Measurements from ENCODE around the gene STAT3.

The STAT3 gene

DNA sequence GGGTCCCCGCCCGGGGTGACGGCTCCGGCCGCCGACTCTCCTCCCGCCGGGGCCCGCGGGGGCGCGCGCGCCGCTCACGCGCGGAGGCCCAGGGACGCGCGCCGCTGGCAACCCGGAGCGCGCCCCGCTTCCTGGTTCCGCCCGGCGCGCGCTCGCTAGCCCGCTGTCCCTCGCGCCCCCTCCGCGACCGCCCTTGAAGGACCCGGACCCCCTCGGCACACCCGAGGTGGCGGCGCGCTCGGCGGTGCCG lies 112.0 kb downstream of the STAT3 start, which contains the start of gene STAT5B:
Gene STAT5B (minus strand): TSS at position 33 of the 250 bp plus-strand sequence. CDS start 44,264 bp downstream, outside the sequence.
- peak within 1 kb of the TSS; percentile 76 to 96 for H3K27ac ChIP-seq
- TF ChIP-seq, protein P1, sequence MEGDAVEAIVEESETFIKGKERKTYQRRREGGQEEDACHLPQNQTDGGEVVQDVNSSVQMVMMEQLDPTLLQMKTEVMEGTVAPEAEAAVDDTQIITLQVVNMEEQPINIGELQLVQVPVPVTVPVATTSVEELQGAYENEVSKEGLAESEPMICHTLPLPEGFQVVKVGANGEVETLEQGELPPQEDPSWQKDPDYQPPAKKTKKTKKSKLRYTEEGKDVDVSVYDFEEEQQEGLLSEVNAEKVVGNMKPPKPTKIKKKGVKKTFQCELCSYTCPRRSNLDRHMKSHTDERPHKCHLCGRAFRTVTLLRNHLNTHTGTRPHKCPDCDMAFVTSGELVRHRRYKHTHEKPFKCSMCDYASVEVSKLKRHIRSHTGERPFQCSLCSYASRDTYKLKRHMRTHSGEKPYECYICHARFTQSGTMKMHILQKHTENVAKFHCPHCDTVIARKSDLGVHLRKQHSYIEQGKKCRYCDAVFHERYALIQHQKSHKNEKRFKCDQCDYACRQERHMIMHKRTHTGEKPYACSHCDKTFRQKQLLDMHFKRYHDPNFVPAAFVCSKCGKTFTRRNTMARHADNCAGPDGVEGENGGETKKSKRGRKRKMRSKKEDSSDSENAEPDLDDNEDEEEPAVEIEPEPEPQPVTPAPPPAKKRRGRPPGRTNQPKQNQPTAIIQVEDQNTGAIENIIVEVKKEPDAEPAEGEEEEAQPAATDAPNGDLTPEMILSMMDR (IDR thresholded peaks at IDR 0.05), result no peak
- no peak for DNase-seq (ENCODE audit: low spot score)
- peak within 1 kb of the TSS; percentile 99 for H3K4me3 ChIP-seq

DNA sequence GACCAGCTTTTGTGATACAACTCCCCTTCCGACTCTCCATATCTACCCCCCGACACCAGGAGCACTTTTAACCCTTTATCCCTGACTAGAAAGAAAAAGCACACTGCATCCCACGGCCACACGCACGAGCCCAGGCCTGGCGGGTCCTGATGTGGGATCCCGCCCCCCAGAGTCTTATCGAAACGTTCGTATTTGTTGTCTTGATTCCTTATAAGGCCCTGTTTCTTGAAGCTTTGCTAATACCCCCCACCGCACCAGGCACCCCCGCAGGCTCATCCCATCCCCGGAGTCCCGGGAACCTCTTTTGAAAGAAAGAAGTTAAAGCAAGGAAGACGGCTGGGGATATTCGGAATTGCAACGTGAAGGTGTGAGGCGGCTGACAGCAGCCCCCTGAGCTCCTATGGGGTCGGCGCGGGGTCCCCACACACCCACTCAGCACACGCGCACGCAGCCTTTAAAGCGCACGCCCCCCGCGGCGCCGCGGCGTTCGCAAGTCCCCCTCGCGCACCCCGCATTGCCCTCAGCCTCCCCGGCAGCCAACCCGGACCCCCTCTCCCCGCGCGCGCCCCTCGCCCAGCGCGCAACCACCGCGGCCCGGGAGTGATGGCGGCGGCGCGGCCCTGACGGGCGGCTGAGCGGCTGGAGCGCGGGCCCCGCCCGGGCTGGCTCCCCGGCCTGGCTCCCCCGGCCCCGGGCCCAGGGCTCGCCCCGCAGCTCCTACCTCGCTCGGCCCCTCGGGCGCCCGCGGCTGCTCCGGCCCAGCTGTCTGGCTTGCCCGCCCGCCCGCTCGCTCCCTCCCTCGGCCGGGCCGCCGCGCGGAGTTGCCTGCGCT lies 112.5 kb downstream of the STAT3 start:
- DNase-seq (ENCODE audit: low spot score), result no peak
- H3K27ac ChIP-seq, result peak overlapping the region; percentile 76 to 96

DNA sequence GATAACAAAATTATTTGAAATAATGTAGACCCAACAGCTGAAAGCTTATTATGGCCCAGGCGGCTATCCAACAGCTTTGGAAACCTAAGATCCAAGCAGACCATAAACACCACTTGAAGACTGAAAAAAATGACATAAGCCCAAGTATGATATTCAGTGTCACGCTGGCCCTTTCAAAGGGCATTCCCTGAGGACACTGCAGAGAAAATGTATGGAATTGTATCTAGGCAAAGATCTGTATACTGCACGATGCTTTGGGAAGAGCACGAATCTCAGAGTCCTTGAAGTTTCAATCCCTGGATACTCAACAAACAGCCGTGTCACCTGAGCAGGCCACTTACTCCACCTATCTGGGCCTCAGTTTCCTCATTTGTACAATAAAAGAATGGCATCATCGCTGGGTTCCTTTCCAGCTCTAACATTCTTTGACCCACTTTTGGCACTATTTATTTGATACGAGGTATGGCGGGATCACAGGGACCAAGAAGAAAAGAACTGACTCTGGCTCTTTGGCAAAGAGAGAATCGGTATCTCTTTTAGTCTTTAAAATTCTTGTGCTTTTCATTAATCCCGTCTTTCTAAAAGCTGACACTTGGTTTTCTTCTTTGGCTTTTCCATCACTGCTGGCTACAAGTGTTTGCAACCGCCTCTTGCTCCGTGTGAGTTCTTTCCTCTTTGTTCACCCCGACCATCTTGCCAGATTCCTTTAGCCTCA lies 113.3 kb downstream of the STAT3 start:
- TF ChIP-seq, protein P1 (IDR thresholded peaks at IDR 0.05), result no peak
- Histone ChIP-seq H3K27ac (peak overlapping the region; percentile 76 to 96), H3K4me3 (peak overlapping the region; percentile 99)
- no peak for DNase-seq (ENCODE audit: low spot score)

More for the DNA sequence above, 112.5 kb downstream of the STAT3 start:
- TF ChIP-seq, protein P1 (IDR thresholded peaks at IDR 0.05), result no peak
- peak overlapping the region; percentile 99 for H3K4me3 ChIP-seq

DNA sequence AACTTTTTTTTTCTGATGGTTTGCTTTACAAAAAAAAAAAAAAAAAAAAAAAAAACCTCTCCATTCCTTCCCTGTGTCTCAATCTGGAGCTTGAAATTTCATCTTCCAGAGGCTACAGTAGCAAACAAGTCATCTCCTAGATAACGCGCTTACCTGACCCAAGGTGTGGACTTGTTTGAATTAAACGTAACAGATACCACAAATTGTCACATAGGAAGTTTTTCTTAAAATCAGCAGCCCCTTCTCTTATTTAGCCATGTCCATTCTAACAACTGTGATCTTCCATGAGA lies 114.0 kb downstream of the STAT3 start:
- H3K27ac ChIP-seq, result no peak overlapping the region

DNA sequence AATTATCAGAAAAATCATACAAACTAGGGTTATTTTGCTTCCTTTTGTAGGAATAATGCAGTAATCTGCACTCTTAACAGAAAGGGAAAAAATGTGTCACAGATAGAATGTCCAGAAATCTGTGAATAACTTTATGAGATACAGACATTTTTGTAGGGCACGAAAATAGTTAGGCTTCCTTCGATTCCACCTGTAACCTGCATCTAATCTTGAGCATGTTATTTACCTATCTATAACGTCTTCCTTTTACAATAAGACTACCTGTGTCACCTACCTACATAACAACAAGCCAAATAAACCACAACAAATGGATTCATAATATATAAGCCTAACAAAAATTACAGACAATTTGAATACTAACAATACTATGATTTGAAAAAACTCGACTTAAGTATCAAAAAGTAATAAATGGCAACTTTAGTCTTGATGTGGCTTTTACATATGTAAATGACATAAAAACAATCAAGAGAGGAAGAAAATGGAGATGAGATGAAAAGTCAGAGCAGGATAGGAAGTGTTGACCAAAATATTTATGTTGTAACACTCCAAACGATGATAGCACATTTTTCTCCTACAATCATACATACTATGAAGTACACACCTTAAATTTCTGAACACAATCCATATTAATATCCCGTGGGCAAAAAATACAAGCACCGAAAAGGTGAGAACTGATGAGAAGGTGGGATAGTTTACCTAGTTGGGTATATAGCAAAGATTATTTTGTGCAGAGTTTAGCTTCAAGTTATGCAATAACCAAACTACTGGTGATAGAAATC lies 114.6 kb downstream of the STAT3 start:
- no peak for DNase-seq (ENCODE audit: low spot score)
- TF ChIP-seq, protein P1 (IDR thresholded peaks at IDR 0.05), result no peak
- Histone ChIP-seq H3K27ac (no peak overlapping the region), H3K4me3 (no peak overlapping the region)

More for the DNA sequence above, 114.0 kb downstream of the STAT3 start:
- DNase-seq (ENCODE audit: low spot score), result no peak
- H3K4me3 ChIP-seq, result no peak overlapping the region
- TF ChIP-seq, protein P1 (IDR thresholded peaks at IDR 0.05), result no peak

DNA sequence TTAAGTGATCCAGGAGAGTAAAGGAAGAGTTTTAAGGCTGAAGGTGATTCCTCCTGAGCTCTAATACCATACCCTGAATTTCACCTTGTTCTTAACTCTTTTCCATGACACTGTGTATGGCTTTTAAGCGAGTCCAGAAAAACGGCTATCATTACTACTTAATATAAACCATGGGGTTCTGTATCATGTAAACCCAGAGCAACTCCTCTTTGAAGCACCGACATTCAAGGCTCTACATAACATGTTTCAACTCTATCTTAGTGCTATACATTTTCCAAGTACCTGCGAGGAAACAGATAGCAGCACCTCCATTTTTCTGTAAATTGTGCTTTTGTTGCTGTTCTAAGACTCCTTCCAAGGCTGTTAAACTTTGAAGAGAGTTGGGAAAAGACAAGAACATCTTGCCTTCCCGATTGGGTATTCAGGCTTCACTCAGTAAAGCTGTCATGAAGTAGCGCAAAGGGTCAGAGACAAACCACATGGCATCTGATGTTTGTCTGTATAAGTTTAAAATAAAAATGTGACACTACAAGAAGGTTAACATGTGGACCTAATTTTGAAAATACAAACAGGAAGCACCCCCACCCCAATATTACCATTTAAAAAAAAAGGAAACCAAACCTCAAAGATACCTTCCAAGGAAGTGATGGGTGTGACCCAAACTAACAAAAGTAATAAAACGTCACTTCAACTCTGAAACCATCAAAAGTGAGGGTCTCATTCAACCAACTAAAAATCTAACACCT lies 115.9 kb downstream of the STAT3 start:
- TF ChIP-seq, protein P1 (IDR thresholded peaks at IDR 0.05), result no peak
- H3K27ac ChIP-seq, result no peak overlapping the region
- no peak for DNase-seq (ENCODE audit: low spot score)
- no peak overlapping the region for H3K4me3 ChIP-seq

Measured in coronary artery (tissue), 2 donors.